ENCODE data around the gene EPB41L2. TPM values are rescaled to one million over a fixed set of nuclear protein-coding genes. Genes with fewer than 3 reads are reported as not detected.

Gene EPB41L2
- total RNA-seq, 1 donor from 2014 or later = 38.3 TPM

- H3K4me3 ChIP-seq (ENCODE audit: low read depth, low read length) = no peak overlapping the region
- DNase-seq (ENCODE audit: low read depth) = no peak
- no peak for TF ChIP-seq CTCF (conservative IDR thresholded peaks at IDR 0.05; ENCODE audit: low read depth, low read length)
These were observed 213.5 kb downstream of the EPB41L2 start for GRCh38 chr6:130849594-130849993.

DNA sequence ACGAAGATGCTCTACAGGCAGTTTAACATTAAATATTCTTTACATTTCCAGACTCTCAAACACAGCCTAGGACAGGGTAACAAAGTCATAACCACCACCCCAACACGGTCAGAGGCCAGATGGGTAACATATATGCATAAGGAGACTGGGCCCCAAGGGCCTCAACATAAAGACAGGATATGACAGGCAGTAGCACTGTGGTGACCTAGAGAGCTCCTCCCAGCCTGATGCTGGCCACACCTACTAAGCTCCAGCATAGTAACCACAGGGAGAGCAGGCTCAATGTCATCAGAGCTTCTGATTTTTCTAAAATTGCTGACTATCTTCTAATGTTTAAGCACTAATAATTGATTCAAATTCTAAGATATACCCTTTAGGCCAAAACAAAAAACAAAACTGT is 214.1 kb downstream of the EPB41L2 start:
- no peak for TF ChIP-seq CTCF (conservative IDR thresholded peaks at IDR 0.05; ENCODE audit: low read depth, low read length)
- no peak for DNase-seq (ENCODE audit: low read depth)

DNA sequence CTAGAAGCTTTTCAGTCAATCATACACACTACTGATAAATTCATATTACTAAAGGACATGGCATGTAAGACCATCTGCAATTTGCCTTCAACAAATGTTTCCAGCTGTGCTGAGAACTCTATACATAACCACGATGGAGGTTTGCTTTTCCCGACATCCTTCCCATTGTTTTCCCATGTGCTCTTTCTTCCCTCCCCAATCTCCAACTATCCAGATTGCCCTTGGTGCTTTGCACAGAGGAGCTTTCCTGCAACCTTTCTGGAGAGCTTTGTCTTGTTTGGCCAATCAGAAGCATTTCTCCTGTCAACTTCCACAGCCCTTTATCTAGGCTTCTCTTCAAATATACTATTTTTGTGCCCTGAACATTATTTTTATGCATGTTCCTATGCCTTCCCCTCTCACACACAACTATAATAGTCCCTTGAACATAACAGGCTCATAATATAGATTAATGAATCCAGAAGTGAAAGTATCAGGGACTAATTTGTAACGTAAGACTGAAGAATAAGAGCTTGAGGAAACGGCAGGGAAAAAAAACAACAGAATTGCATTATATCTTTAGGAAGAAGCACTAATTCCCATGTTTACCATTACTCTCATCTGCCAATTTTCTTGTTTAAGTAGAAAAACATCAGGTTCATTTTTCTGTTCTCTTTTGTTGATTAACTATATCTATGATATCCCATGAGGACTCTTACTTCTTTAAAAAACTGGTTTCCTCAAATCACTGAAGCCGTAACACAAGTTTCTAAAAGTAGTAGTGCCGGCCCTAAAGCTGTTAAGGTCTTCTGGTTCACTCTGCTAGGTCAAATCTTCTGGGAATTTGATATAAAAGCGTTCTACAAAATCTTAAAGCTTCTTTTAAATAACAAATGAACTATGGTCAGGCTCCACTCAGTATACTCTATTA is 215.8 kb downstream of the EPB41L2 start:
- DNase-seq (ENCODE audit: low read depth) = no peak
- H3K4me3 ChIP-seq (ENCODE audit: low read depth, low read length) = no peak overlapping the region
- TF ChIP-seq CTCF (conservative IDR thresholded peaks at IDR 0.05; ENCODE audit: low read depth, low read length) = no peak

More for the DNA sequence above, 214.1 kb downstream of the EPB41L2 start:
- H3K4me3 ChIP-seq (ENCODE audit: low read depth, low read length) = no peak overlapping the region

DNA sequence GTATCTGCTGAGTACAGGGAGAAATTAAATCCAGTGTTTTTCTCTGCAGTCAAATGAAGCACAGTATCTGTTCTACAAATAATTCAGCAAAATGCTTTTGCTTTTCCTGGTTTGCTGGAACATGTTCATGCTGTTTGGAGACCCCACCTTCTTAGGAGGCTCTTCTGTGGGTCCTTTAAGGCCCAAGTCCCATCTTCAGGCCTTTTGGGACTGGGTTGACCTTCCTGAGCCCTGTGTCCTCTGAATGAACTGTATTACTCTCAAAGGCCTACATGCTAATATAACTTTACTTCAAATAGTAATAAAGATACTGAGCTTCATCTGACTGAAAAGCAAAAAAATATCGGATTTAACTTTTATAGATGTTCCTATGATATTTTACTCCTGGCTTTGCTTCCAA is 216.5 kb downstream of the EPB41L2 start:
- H3K4me3 ChIP-seq (ENCODE audit: low read depth, low read length) = no peak overlapping the region
- TF ChIP-seq CTCF (conservative IDR thresholded peaks at IDR 0.05; ENCODE audit: low read depth, low read length) = no peak
- DNase-seq (ENCODE audit: low read depth) = no peak

DNA sequence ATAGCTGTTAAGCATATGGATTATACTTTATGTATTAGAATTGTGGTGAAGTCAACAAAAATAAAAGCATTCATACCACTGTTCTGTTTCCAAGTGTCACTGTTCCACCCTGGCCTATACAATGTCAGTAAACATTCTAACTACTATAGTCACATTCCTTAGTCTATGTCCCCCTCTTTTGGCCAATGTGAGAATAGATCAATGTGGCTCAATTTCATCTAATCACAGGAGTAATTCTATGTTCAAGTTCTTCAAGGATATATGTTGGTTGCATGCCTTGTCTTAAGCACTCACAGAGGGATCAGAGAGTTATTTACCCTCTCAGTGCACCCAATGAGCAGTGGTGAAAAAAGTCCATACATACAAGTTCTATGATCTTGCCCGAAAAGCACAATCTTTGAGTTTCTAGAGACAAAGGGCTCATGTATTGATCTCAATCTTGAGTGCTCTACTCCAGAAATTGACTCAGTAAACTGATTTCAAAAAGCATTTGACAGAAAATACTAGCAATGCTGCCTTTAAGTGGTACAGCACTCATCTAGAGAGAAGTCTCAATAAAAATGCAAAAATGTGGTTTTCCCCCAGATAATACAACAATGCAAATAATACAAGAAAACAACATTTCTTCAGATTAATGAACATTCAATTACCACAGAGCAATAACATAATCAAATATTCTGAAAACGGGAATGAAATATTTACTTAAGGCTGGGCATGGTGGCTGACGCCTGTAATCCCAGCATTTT is 219.3 kb downstream of the EPB41L2 start:
- peak; percentile 10 for DNase-seq (ENCODE audit: low read depth)
- TF ChIP-seq CTCF (conservative IDR thresholded peaks at IDR 0.05; ENCODE audit: low read depth, low read length) = peak; percentile 59
- H3K4me3 ChIP-seq (ENCODE audit: low read depth, low read length) = no peak overlapping the region

- TF ChIP-seq CTCF (conservative IDR thresholded peaks at IDR 0.05; ENCODE audit: low read depth, low read length) = no peak
- DNase-seq (ENCODE audit: low read depth) = no peak
- H3K4me3 ChIP-seq (ENCODE audit: low read depth, low read length) = no peak overlapping the region
These were observed 221.8 kb downstream of the EPB41L2 start for GRCh38 chr6:130841128-130841728.

Measured in epithelial cell of proximal tubule (primary cell).